Endometrial microvascular endothelial cells (primary cell): Measurements from ENCODE around the gene CSRNP2. TPM values are rescaled to one million over a fixed set of nuclear protein-coding genes. Genes with fewer than 3 reads are reported as not detected.

ENCODE experiments used
- in situ Hi-C: cut with HindIII; loops from 2 replicates; pipeline ENCODE4 v1.10.0; 2017; ENCODE audit warnings: low sequenced_read_pairs, low pct_unique_long_range_greater_than_20kb; ENCODE audit errors: inconsistent ontology term
- total RNA-seq: library from RNA; depleted of rRNA; stranded (reverse); fragments of >200 nt; gene quantifications from one replicate; pipeline ENCODE4 v1.2.3, GENCODE V29; 2015; ENCODE audit errors: inconsistent ontology term

Gene CSRNP2
- total RNA-seq: 30.7 TPM

DNA sequence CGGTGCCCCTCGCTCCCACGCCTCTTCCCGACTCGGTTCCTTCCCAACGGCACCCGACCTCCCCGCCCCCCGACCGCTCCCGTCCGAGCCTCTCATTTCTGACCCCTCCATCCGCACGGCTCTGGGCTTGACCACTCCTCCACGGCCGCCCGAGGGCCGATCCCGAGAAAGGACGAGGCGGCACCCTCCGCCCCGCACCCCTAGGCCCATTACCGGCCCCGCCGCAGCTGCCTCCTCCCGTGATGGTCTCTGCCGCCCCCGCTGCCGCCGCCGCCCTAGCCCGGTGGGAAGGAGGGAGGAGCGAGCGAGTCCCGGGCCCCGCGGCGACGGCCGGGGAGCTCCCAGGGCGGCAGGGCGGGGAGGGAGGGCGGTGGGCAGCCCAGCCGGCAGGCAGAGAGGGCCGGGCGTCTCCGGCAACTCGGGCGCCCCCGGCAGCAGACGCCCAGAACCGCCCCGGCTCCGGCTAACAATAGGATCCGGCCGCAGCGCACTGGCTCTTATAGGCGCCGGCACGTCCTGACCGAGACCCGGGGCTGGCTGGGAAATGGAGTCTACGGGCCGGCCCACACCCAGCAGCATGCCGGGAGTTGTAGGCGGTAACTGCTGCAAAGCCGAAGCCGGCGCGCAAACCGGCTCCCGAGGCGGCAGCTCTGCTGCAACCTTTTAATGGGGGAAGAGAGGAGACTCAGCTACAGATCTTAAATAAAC lies at the start of gene CSRNP2:
CSRNP2 (minus strand) TSS at position 471 of the 708 bp plus-strand sequence. CDS start 7,035 bp downstream, outside the sequence.
- in situ Hi-C loops: no loop called here

- in situ Hi-C loops: no loop called here
Measured at GRCh38 chr12:51132693-51133092, 49.3 kb upstream of the CSRNP2 start.

GRCh38 chr12:51131745-51132521 lies 48.5 kb upstream of the CSRNP2 start:
- in situ Hi-C loops: no loop called here

- in situ Hi-C loops: no loop called here
Measured at GRCh38 chr12:51128919-51129318, 45.5 kb upstream of the CSRNP2 start.

DNA sequence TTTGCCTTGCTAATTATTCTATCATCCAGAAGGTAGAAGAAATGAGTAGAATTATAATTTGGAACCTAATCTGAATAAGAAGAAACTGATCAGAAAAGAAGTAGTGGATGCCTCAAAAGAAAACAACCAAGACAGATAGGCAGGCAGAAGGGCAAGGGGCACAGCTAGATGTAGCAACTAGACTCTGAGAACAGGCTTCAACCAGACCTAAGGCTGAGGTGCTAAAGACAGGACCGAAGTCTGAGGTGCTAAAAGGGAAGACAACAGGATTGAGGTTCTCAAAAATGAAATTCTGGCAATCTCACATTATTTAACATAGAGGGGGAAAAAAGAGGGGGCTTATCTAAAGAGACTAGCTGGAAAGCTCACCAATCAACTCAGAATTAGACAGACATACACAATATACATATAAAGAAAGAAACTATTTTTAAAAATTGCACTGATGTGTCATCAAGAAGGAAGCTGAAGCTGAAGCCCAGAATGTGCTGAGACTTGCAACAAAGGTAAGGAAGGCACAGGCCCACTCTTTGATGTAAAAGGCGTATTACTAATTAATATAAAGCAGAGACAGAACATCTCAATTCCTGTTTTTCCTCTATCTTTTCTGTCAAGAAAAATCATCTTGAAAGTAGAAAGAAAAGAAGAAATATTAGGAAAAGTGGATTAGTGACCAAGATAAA lies 43.8 kb upstream of the CSRNP2 start:
- in situ Hi-C loops: no loop called here

DNA sequence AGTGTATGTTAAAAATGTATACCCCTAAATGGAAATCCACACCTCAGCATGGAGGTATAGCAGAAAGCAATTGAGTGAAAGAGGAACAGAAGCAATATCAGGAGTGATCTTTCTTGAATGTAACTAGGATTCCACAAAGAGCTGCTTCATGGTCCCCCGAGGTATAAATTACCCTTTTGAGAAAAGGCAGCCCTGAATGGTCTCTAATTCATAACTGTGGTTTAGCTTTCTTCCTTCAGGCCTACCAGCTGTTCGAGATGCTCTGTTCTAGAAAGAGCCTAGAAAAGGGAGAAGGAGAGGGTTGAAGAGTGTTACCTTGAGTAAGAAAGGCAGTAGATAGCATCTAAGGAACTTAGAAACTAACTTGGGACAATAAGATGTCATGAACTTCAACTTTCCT lies 42.9 kb upstream of the CSRNP2 start:
- in situ Hi-C loops: no loop called here

DNA sequence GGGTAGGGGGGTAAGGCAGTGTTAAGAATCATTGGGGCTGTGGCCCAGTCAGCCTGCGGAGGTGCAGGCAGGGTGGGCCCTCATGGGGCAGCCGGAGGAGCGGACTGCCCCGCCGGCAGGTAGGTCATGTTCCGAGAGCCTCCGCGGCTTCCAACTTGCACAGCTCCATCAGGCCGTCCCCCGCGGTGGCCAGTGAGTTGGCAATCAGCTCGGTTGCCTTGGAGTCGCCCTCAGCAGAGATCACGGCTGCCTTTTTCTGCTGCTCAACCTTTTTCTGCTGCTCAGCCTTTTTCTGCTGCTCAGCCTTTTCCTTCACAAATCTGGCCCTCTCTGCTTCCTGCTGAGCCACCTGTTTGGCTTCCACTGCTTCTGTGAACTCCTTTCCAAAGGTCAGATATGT lies 41.1 kb upstream of the CSRNP2 start:
- in situ Hi-C loops: no loop called here

- in situ Hi-C loops: no loop called here
Measured at GRCh38 chr12:51122844-51123243, 39.4 kb upstream of the CSRNP2 start.

GRCh38 chr12:51118706-51119105 lies 35.3 kb upstream of the CSRNP2 start:
- in situ Hi-C loops: no loop called here

DNA sequence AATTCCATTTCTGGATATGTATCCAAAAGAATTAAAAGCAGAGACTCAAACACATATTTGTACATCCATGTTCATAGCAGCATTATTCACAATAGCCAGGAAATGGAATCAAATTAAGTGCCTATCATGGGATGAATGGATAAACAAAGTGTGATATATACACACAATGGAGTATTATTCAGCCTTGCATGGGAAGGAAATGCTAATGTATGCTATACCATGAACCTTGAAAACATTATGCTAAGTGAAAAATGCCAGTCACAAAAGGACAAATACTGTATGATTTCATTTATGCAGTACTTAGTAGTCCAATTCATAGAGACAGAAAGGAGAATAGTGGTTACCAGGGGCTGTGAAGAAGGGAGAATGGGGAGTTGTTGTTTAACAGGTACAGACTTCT lies 32.1 kb upstream of the CSRNP2 start:
- in situ Hi-C loops: no loop called here

GRCh38 chr12:51108136-51108535 lies 24.7 kb upstream of the CSRNP2 start:
- in situ Hi-C loops: no loop called here

DNA sequence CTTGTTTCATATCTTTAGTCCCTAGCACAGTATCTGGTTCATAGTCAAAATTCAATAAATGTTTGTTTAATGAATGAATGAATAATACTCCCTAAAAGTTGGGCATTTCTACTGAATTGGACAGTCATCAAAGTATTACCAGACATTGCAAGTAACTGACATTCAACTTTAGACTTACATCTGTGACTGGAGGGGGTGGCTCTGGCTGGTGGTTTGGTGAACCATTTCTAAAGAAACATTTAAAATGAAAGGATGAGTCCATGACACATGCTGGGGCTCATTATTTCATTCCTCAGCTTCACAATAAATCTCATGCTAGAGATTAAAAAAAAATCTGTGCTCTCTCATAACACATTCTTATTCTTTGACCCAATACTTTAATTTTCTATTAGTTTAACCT lies 20.6 kb upstream of the CSRNP2 start:
- in situ Hi-C loops: no loop called here

GRCh38 chr12:51098611-51099010 lies 15.2 kb upstream of the CSRNP2 start:
- in situ Hi-C loops: no loop called here

DNA sequence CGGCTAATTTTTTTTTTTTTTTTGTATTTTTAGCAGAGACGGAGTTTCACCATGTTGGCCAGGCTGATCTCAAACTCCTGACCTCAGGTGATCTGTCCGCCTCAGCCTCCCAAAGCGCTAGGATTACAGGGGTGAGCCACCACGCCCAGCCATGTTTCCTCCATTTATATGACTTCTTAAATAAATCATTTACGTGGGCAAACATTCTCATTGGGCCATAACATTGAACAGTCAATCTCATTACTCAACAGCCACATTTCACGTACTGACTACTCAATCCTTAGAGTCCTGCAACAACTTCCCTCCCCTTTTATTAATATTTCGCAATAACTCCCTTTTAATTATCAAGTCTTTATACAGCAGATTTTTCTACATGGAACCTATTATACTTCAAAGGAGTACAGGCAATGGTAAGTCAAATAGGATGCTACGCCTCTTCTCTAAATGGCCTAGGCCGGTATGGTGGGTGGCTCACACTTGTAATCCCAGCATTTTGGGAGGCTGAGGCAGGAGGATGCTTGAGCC lies 7.4 kb upstream of the CSRNP2 start:
- in situ Hi-C loops: no loop called here

DNA sequence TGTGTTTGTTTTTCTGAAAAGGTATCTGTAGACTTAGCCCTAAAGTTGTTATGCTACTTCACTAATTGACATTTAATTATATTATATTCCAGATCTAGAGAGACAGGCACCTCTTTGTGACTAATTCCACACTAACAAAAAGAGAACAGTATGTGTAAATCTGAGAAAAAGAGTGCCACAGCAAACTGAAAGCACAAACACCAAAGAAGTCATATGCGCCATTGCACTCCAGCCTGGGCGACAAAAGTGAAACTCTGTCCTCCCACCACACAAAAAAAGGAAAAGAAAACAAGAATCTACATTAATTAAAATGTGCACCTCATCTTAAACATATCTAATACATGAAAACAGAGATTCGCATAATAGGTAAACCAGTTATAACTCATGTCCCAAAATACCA lies 4.4 kb upstream of the CSRNP2 start:
- in situ Hi-C loops: no loop called here

DNA sequence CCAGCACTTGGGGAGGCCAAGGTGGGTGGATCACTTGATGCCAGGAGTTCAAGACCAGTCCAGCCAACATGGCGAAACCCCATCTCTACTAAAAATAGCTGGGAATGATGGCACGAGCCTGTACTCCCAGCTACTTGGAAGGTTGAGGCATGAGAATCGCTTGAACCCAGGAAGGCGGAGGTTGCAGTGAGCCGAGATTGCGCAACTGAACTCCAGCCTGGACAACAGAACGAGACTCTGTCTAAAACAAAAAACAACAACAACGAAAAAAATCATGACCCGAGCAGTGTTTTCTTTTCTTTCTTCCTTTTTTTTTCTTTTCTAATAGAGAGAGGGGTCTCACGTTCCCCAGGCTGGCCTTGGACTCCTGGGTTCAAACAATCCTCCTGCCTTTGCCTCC lies 3.5 kb upstream of the CSRNP2 start:
- in situ Hi-C loops: no loop called here

- in situ Hi-C loops: no loop called here
Measured at GRCh38 chr12:51085757-51086156, 2.4 kb upstream of the CSRNP2 start.

- in situ Hi-C loops: no loop called here
Measured at GRCh38 chr12:51082561-51083125, 753 bp downstream of the CSRNP2 start.

DNA sequence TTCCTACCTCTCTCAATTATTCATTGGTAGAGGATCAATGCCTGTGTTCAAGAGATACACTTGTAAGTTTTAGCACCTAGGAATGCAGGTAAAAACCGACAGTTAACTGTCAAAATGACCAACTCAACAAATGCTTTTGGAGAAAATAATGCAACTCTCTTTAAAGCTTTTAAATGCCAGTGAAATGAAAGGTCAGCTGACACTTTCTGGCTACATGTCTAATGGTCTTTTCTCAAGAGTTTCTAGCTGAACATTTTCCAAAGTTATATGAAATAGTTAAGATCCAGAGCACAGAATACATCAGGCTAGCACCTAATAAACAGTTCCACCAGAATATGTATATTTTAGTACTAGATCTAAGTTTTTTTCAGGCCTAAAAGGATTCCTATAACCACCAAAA lies 2.0 kb downstream of the CSRNP2 start:
- in situ Hi-C loops: no loop called here
